HEK293 (cell line): ENCODE data around the gene TSPYL6.

Experiments used
- CTCF ChIA-PET: fragments of 350-600 bp; formaldehyde crosslinking; extraction: SDS; loops from one replicate; lab custom pipeline; 2021; ENCODE audit warnings: antibody characterized with exemption; lab: Yijun Ruan, JAX
- POLR2A ChIA-PET: fragments of 300-600 bp; formaldehyde crosslinking; extraction: SDS; loops from one replicate; lab custom pipeline; 2020; ENCODE audit warnings: antibody characterized with exemption, inconsistent platforms; lab: Yijun Ruan, JAX
- H3K27ac ChIP-seq: fragments of 200-500 bp; sonication (Bioruptor generic); 2 replicates; pipeline ENCODE4 v1.5.1; 2014; ENCODE audit warnings: low read depth, low read length, control low read depth, inconsistent platforms; ENCODE audit errors: extremely low read depth
- H3K36me3 ChIP-seq, 2 experiments: fragments of 200-500 bp in 1 of 2; sonication (Bioruptor generic) in 1 of 2; 1 replicate in 1 of 2; 2 replicates in 1 of 2; pipeline ENCODE4 v1.5.1; 2014 to 2017; ENCODE audit warnings: inconsistent platforms in 2 of 2, low read length in 2 of 2; ENCODE audit not compliant: control insufficient read depth in 2 of 2, insufficient read depth in 1 of 2
- H3K4me1 ChIP-seq: fragments of 200-500 bp; sonication (Bioruptor generic); 2 replicates; pipeline ENCODE4 v1.5.1; 2014; ENCODE audit warnings: mild to moderate bottlenecking, low read length, inconsistent platforms; ENCODE audit not compliant: control insufficient read depth, insufficient read depth
- H3K4me3 ChIP-seq: 2 replicates; pipeline ENCODE4 v1.5.1; 2011; ENCODE audit warnings: low read depth, mild to moderate bottlenecking, control low read depth, low read length, moderate library complexity
- H3K9me3 ChIP-seq: fragments of 200-500 bp; sonication (Bioruptor generic); 2 replicates; pipeline ENCODE4 v1.5.1; 2014; ENCODE audit warnings: low read depth, low read length, inconsistent platforms; ENCODE audit not compliant: control insufficient read depth, insufficient read depth
- BCL11B ChIP-seq: fragments of 450-650 bp; formaldehyde crosslinking; IDR thresholded peaks from 2 replicates; pipeline ENCODE4 v1.5.1; 2016; ENCODE audit warnings: low read depth, missing biosample characterization, missing genetic modification characterization
- HOXA7 ChIP-seq: sonication (generic); formaldehyde crosslinking; IDR thresholded peaks from 2 replicates; pipeline ENCODE4 v1.8.1; 2022; ENCODE audit warnings: missing genetic modification reagents, borderline replicate concordance
- HOXC10 ChIP-seq: sonication (generic); formaldehyde crosslinking; IDR thresholded peaks from 2 replicates; pipeline ENCODE4 v1.8.1; 2023; ENCODE audit warnings: mild to moderate bottlenecking, missing genetic modification reagents
- SCRT2 ChIP-seq: fragments of 450-650 bp; formaldehyde crosslinking; IDR thresholded peaks from 2 replicates; pipeline ENCODE4 v1.5.1; 2016; ENCODE audit warnings: missing biosample characterization, missing genetic modification characterization
- SP7 ChIP-seq: fragments of 450-650 bp; formaldehyde crosslinking; IDR thresholded peaks from 2 replicates; pipeline ENCODE4 v1.5.1; 2016; ENCODE audit warnings: missing biosample characterization, missing genetic modification characterization
- TCF7L2 ChIP-seq: IDR thresholded peaks from 2 replicates; pipeline ENCODE4 v1.6.1; 2011; ENCODE audit warnings: low read depth, mild to moderate bottlenecking, inconsistent platforms, low read length, moderate library complexity, borderline replicate concordance
- ZBTB1 ChIP-seq: fragments of 450-650 bp; formaldehyde crosslinking; IDR thresholded peaks from 2 replicates; pipeline ENCODE4 v1.5.1; 2016; ENCODE audit warnings: missing biosample characterization, missing genetic modification characterization
- ZBTB17 ChIP-seq: fragments of 450-650 bp; formaldehyde crosslinking; IDR thresholded peaks from 2 replicates; pipeline ENCODE4 v1.5.1; 2016; ENCODE audit warnings: missing biosample characterization, missing genetic modification characterization
- ZFHX2 ChIP-seq: fragments of 450-650 bp; formaldehyde crosslinking; conservative IDR thresholded peaks from 2 replicates; pipeline ENCODE4 v1.5.1; 2016; ENCODE audit warnings: missing biosample characterization, missing genetic modification characterization
- ZNF175 ChIP-seq: fragments of 450-650 bp; formaldehyde crosslinking; IDR thresholded peaks from 2 replicates; pipeline ENCODE4 v1.5.1; 2016; ENCODE audit warnings: missing biosample characterization, missing genetic modification characterization
- ZNF19 ChIP-seq: fragments of 450-650 bp; formaldehyde crosslinking; IDR thresholded peaks from 2 replicates; pipeline ENCODE4; 2016; ENCODE audit warnings: missing biosample characterization, missing genetic modification characterization, low read depth
- ZNF24 ChIP-seq: fragments of 450-650 bp; formaldehyde crosslinking; IDR thresholded peaks from 2 replicates; pipeline ENCODE4 v1.5.1; 2016; ENCODE audit warnings: missing biosample characterization, missing genetic modification characterization
- ZNF302 ChIP-seq: fragments of 450-650 bp; formaldehyde crosslinking; IDR thresholded peaks from 2 replicates; pipeline ENCODE4 v1.5.1; 2016; ENCODE audit warnings: missing biosample characterization, missing genetic modification characterization, low read depth
- ZNF324 ChIP-seq: fragments of 450-650 bp; formaldehyde crosslinking; IDR thresholded peaks from 2 replicates; pipeline ENCODE4 v1.5.1; 2016; ENCODE audit warnings: missing biosample characterization, missing genetic modification characterization
- ZNF37A ChIP-seq: fragments of 450-650 bp; IDR thresholded peaks from 2 replicates; pipeline ENCODE4 v1.5.1; 2018; ENCODE audit warnings: missing biosample characterization, missing genetic modification characterization
- ZNF510 ChIP-seq: fragments of 450-650 bp; formaldehyde crosslinking; IDR thresholded peaks from 2 replicates; pipeline ENCODE4 v1.5.1; 2018; ENCODE audit warnings: mild to moderate bottlenecking, missing genetic modification characterization, missing biosample characterization; ENCODE audit not compliant: insufficient replicate concordance
- ZSCAN23 ChIP-seq: fragments of 450-650 bp; formaldehyde crosslinking; IDR thresholded peaks from 2 replicates; pipeline ENCODE4 v1.5.1; 2016; ENCODE audit warnings: missing biosample characterization, missing genetic modification characterization
- TF ChIP-seq, protein P1 (sequence below): fragments of 450-650 bp; formaldehyde crosslinking; IDR thresholded peaks from 2 replicates; pipeline ENCODE4 v1.5.1; 2016; ENCODE audit warnings: missing biosample characterization, missing genetic modification characterization
- TF ChIP-seq, protein P2 (sequence below): fragments of 450-650 bp; formaldehyde crosslinking; IDR thresholded peaks from 2 replicates; pipeline ENCODE4 v1.5.1; 2016; ENCODE audit warnings: missing biosample characterization, missing genetic modification characterization
- TF ChIP-seq, protein P3 (sequence below): fragments of 450-650 bp; formaldehyde crosslinking; IDR thresholded peaks from 2 replicates; pipeline ENCODE4 v1.5.1; 2017; ENCODE audit warnings: missing biosample characterization, missing genetic modification characterization
- TF ChIP-seq, protein P4 (sequence below): fragments of 450-650 bp; formaldehyde crosslinking; IDR thresholded peaks from 2 replicates; pipeline ENCODE4 v1.5.1; 2016; ENCODE audit warnings: missing biosample characterization, missing genetic modification characterization

The TSPYL6 gene

DNA sequence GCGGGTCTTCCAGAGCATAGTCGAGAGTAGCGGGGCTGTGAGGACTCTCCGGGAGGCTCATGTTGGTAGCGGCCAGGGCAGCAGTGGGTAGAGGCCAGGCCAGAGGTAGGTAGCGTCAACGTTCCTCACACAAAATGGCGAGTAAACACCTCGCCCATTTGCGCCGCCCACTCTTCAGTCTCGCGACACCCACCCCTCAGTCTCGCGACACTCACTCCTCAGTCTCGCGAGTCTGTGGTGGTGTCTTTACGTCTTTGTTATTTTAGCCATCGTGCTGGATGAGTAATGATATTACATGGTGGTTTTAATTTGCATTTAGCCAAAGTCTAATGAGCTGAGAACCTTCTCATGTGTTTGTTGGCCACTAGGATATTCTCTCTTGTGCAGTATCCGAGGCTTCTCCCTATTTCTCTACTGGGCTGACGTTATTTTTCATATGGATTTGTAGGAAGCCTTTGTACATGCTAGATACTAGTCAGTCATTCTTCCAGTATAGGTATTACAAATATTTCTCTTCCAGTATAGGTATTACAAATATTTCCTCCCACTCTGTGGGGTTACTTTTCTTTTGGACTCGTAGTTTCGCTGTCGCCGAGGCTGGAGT, at the start of gene TSPYL6:
TSPYL6 (minus strand) TSS at position 139 of the 604 bp plus-strand sequence; CDS start at position 61, 78 bp downstream.
- H3K27ac ChIP-seq, result no peak within 1 kb of the TSS
- TF ChIP-seq ZFHX2 (tag by site-specific recombination), result no peak
- no peak for TF ChIP-seq ZBTB17 (tag by site-specific recombination)
- POLR2A ChIA-PET, result no interaction called here
- CTCF ChIA-PET, result no interaction called here
- H3K9me3 ChIP-seq, result no peaks in the 10 kb centered on the region
- no peaks in the 10 kb centered on the region for H3K36me3 ChIP-seq
- H3K4me1 ChIP-seq, result no peaks in the 10 kb centered on the region
- no peak within 1 kb of the TSS for H3K4me3 ChIP-seq

DNA sequence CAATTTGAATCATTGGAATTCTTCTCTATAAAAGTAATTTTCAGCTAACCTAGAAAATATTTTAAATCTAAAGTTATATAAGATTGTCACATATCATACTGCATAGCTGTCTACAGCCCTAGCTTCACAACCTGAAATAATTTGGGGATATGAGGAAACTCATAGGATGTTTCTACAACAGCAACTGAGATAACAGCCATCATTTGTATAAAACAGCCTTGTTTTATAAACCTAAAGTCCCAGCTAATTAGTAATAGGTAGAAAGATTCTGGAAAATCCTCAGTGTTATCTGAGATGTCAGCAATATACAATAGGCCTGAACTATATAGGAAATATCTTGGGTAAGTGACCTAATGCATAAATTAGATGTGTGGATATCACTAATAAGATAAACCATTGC, 47.6 kb upstream of the TSPYL6 start:
- POLR2A ChIA-PET, result interaction anchor here (0.6 kb wide), 1 partner anchor 243 kb away, joined by 3 read pairs; no protein-coding TSS in a partner anchor
- TF ChIP-seq ZNF510 (tag by site-specific recombination) (peak; percentile 95), TCF7L2 (no peak)
- TF ChIP-seq, all 188 proteins: peak for 1
- no peak overlapping the region for H3K4me3 ChIP-seq
- CTCF ChIA-PET, result no interaction called here
- no peak overlapping the region for H3K27ac ChIP-seq
- no peaks in the 10 kb centered on the region for H3K9me3 ChIP-seq
- no peaks in the 10 kb centered on the region for H3K4me1 ChIP-seq
- no peaks in the 10 kb centered on the region for H3K36me3 ChIP-seq

DNA sequence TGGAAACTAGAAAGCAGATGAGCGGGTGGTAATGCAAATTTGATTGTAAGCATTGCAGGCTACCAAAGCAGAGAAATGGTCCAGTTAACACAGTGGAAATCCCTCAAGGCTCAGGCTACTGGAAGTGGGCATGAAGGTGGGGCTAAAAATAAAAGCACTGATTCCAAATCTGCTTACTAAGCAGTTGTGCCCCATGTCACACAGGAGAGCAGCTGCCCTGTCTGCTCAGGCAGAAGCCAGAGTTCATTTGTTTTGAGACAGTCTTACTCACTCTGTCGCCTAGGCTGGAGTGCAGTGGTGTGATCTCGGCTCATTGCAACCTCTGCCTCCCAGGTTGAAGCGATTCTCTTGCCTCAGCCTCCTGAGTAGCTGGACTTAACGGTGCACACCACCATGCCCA, 42.5 kb upstream of the TSPYL6 start:
- Histone ChIP-seq H3K4me3 (no peak overlapping the region), H3K27ac (no peak overlapping the region), H3K4me1 (no peaks in the 10 kb centered on the region; the same call in 1 of the 2 replicates), H3K9me3 (no peaks in the 10 kb centered on the region)
- POLR2A ChIA-PET, result no interaction called here
- TF ChIP-seq ZNF24 (tag by site-specific recombination) (no peak), ZNF19 (tag by site-specific recombination) (no peak), ZNF302 (tag by site-specific recombination) (no peak), ZNF175 (no peak), ZNF324 (tag by site-specific recombination) (no peak)
- TF ChIP-seq, protein P1, sequence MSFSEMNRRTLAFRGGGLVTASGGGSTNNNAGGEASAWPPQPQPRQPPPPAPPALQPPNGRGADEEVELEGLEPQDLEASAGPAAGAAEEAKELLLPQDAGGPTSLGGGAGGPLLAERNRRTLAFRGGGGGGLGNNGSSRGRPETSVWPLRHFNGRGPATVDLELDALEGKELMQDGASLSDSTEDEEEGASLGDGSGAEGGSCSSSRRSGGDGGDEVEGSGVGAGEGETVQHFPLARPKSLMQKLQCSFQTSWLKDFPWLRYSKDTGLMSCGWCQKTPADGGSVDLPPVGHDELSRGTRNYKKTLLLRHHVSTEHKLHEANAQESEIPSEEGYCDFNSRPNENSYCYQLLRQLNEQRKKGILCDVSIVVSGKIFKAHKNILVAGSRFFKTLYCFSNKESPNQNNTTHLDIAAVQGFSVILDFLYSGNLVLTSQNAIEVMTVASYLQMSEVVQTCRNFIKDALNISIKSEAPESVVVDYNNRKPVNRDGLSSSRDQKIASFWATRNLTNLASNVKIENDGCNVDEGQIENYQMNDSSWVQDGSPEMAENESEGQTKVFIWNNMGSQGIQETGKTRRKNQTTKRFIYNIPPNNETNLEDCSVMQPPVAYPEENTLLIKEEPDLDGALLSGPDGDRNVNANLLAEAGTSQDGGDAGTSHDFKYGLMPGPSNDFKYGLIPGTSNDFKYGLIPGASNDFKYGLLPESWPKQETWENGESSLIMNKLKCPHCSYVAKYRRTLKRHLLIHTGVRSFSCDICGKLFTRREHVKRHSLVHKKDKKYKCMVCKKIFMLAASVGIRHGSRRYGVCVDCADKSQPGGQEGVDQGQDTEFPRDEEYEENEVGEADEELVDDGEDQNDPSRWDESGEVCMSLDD (tag by site-specific recombination), result no peak
- TF ChIP-seq, protein P2, sequence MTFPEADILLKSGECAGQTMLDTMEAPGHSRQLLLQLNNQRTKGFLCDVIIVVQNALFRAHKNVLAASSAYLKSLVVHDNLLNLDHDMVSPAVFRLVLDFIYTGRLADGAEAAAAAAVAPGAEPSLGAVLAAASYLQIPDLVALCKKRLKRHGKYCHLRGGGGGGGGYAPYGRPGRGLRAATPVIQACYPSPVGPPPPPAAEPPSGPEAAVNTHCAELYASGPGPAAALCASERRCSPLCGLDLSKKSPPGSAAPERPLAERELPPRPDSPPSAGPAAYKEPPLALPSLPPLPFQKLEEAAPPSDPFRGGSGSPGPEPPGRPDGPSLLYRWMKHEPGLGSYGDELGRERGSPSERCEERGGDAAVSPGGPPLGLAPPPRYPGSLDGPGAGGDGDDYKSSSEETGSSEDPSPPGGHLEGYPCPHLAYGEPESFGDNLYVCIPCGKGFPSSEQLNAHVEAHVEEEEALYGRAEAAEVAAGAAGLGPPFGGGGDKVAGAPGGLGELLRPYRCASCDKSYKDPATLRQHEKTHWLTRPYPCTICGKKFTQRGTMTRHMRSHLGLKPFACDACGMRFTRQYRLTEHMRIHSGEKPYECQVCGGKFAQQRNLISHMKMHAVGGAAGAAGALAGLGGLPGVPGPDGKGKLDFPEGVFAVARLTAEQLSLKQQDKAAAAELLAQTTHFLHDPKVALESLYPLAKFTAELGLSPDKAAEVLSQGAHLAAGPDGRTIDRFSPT, result no peak
- TF ChIP-seq, all 188 proteins: peak for 0
- CTCF ChIA-PET, result no interaction called here
- no peaks in the 10 kb centered on the region for H3K36me3 ChIP-seq

DNA sequence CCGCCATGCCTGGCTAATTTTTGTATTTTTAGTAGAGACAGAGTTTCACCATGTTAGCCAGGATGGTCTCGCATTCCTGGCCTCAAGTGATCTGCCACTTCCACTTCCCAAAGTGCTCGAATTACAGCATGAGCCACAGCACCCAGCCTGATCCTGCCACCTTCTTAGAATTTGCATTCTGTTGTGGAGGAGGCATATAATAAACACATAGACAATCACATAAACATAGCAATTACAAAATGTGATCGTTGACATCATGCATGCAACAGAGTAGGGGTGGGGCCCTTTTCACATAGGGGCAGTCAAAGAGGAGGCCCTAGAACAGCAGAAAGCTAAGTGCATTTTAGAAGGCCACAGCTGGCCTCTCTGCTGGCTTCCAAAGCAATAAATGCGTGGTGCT, 39.9 kb upstream of the TSPYL6 start:
- Histone ChIP-seq H3K4me3 (no peak overlapping the region), H3K4me1 (no peaks in the 10 kb centered on the region; the same call in 1 of the 2 replicates), H3K36me3 (no peaks in the 10 kb centered on the region), H3K27ac (no peak overlapping the region), H3K9me3 (no peaks in the 10 kb centered on the region)
- ChIA-PET CTCF (no interaction called here), POLR2A (no interaction called here)
- no peak for TF ChIP-seq BCL11B (tag by site-specific recombination)
- TF ChIP-seq ZNF37A, result no peak
- TF ChIP-seq, protein P3, sequence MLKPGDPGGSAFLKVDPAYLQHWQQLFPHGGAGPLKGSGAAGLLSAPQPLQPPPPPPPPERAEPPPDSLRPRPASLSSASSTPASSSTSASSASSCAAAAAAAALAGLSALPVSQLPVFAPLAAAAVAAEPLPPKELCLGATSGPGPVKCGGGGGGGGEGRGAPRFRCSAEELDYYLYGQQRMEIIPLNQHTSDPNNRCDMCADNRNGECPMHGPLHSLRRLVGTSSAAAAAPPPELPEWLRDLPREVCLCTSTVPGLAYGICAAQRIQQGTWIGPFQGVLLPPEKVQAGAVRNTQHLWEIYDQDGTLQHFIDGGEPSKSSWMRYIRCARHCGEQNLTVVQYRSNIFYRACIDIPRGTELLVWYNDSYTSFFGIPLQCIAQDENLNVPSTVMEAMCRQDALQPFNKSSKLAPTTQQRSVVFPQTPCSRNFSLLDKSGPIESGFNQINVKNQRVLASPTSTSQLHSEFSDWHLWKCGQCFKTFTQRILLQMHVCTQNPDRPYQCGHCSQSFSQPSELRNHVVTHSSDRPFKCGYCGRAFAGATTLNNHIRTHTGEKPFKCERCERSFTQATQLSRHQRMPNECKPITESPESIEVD, result no peak
- TF ChIP-seq, protein P4, sequence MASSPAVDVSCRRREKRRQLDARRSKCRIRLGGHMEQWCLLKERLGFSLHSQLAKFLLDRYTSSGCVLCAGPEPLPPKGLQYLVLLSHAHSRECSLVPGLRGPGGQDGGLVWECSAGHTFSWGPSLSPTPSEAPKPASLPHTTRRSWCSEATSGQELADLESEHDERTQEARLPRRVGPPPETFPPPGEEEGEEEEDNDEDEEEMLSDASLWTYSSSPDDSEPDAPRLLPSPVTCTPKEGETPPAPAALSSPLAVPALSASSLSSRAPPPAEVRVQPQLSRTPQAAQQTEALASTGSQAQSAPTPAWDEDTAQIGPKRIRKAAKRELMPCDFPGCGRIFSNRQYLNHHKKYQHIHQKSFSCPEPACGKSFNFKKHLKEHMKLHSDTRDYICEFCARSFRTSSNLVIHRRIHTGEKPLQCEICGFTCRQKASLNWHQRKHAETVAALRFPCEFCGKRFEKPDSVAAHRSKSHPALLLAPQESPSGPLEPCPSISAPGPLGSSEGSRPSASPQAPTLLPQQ, result 0 out of 2 replicates have a peak, but pooled peaks have one; percentile 30
- TF ChIP-seq HOXC10 (CRISPR knock-in tag), result no peak
- TF ChIP-seq ZBTB1 (tag by site-specific recombination), result no peak
- TF ChIP-seq SP7 (tag by site-specific recombination), result 0 out of 2 replicates have a peak, but pooled peaks have one; percentile 33
- peak; percentile 80 for TF ChIP-seq SCRT2 (tag by site-specific recombination)
- TF ChIP-seq HOXA7, result no peak
- TF ChIP-seq ZSCAN23 (tag by site-specific recombination), result no peak
